H54 (cell line): ENCODE measurements around the gene SP7.
"Not testable (repeated sequence)": the region's sequence is repeated elsewhere in the genome, so short reads cannot be mapped to it uniquely, and the experiment has no call there.

Experiments
- DNase-seq: peaks from one replicate; pipeline ENCODE4 v3.0.0; 2011; ENCODE audit warnings: low spot score, mixed read lengths; ENCODE audit not compliant: insufficient read length
- FAIRE-seq: peaks from 3 replicates; lab custom pipeline; 2011; peaks lifted over from hg19 to GRCh38; lab: Jason Lieb, UNC
- POLR2A ChIP-seq: IDR thresholded peaks from 2 replicates; pipeline ENCODE4 v1.6.1; 2011; ENCODE audit warnings: low read depth, mild to moderate bottlenecking, low read length

Gene SP7

DNA sequence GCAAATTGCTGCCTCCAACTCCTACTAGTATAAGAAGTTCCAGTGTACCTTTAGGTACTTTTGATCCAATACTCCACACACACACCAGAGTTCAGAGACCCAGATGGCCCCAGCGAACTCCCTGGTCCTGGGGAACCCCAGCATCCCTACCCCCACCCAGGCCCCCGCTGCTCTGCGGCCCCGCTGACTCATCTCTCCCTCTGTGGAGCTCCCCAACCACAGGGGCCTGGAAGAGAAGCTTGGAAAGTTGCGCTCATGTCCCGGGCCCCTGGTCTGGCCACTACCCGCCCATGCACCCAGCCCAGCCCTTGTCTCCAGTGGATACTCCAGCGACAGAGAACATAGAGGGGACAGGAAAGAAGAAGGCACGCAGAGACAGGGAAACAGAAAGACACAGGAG, 4.2 kb upstream of the SP7 start:
- DNase-seq (no peak), FAIRE-seq (no peak)
- TF ChIP-seq POLR2A, result no peak

DNA sequence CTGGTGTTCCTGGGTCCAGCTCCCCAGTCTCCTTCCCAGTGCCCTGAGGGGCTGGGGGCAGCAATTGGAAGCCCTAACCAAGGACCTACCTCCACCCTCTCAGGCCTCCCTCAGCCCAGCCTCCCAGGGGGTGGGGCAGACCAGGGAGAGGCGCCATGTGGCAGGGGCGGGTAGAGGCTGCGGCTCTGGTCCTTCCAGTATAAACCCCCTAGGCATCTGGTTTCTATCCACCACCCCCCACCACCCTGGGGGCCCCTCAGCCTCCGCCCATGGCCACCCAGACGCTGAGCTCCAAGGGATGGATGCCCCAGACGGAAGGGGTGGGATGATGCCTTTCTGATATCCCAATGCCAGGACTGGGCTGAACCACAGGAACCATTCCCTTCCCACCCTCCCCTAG, 2.8 kb upstream of the SP7 start:
- DNase-seq, result no peak
- FAIRE-seq, result no peak
- no peak for TF ChIP-seq POLR2A

DNA sequence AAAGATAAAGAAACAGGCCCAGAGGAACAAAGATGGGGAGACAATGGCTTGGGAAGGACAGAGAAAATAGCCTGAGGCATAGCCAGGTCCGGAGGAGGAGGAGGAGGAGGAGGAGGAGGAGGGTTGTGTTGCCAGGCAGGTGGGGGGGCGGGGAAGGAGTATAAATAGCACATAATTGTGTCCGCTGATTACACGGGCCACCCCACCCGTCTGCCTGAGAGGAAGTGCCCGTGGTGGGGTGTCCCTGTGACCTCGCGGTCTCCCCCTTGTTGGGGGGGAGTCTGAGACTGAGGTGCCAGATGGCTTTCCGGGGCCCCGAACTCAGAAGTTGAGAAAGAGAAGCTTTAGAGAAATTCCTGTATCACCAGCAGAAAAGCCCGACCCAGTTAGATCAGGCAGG, 1.9 kb upstream of the SP7 start:
- FAIRE-seq (no peak), DNase-seq (no peak)
- no peak for TF ChIP-seq POLR2A

DNA sequence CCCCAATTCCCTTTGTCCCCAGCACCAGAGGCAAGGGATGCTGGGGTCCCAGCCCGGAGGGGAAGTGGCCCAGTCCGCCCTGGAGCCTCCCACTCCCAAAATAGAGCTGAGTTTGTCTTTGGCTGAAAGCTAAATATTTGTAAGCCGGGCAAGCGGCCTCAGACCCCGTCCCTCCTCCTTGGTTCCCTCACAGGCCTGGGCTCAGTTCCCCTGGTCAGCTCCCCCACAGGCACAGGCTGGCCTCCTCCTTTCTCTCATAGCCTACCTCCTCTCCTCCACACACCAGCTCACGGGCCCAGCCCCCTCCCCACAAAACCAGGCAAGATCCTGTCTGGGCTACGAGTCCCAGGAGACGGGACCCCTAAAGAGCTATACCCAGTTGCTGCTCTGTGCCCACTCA, 1.3 kb downstream of the SP7 start:
- no peak for TF ChIP-seq POLR2A
- FAIRE-seq (no peak), DNase-seq (no peak)

DNA sequence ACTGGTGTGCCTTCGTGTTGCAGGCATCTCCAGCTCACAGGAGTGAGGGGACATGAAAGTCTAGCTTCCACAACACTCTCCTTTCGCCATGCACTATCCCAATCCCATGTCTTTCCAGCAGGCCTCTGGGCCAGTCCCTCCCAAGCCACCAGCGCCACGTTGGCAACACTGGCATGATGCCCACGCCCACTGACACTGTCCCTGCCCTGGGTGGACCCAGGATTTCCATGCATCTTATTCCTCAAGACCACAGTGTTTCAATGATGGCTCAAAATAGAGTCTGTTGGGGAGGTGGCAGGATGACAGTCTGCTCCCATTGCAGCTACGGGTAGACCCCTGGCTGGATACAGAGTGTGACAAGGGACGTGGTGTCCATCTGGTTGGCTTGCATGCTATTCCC, 2.3 kb downstream of the SP7 start:
- no peak for TF ChIP-seq POLR2A
- DNase-seq, result no peak
- FAIRE-seq, result no peak

DNA sequence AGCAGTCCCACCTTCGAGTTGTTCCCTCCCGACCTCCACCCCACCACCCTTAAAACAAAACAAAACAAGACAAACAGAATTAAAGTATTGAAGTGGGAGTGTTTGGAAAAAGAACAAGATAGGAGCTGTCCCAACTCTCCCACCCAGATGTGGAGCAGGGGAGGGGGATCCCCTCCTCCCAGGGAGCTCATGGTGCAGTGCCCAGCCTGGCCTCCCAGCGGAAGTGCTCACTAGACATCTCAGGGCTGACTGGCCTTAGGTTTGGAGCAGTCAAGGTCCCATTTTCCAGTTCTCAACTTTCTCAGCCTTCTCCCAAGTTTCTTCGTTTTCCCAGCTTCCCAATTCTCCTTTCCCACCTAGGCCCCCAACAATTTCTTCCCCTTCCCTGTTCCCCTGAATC, 2.9 kb downstream of the SP7 start:
- TF ChIP-seq POLR2A, result no peak
- no peak for FAIRE-seq
- no peak for DNase-seq

DNA sequence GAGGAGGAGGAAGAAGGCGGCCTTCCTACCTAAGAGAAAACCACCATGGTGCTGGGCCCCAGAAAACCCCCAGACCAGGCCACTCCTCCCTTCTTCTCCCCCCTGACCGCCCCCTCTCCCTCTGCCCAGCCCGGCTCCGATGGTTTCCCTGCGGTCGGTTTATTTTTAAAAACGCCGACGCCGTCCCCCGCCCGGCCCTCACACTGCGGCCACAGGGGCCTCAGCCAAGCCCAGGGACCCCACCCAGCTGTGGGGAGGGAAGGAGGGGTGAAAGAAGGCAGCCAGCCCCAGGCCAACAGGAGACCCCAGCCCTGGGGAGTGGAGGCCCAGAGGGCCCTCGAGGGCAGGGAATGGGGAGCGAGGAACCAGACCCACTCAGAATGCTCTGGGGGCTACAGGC, 3.4 kb downstream of the SP7 start:
- no peak for TF ChIP-seq POLR2A
- FAIRE-seq (no peak), DNase-seq (no peak)

DNA sequence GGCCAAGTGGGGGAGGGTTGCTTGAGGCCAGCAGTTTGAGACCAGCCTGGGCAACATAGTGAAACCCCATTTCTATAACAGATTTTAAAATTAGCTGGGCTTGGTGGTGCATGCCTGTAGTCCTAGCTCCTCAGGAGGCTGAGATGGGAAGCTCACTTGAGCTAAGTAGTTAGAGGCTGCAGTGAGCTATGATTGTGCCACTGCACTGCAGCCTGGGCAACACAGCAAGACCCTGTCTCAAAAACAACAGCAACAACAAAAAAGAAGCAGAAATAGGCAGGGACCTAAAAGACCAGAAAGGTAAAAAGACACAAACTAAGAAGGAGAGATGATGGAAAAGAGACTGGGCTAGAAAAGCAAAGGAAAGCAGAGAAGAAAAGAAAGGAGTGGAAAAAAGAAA, 3.8 kb downstream of the SP7 start:
- not testable (repeated sequence) for DNase-seq, FAIRE-seq

DNA sequence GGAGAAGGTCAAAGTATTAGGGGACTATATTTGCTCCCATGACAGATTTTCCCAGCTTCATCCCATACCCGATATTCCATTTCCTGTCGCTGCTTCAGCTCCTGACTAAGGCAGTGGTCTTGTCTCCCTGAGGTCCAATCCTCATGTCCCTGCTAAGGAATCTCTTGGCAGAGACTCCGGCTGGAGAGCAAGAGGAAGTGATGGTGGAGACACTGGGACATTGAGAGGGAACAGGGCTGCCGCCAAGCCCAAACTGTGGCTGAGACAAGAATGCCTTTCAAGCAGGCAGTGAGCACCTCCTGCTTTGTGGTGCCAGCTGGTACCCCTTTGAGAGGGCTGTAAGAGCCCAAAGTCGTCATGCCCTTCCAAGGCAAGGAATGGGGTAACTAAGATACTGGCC, 5.5 kb downstream of the SP7 start:
- DNase-seq, result no peak
- no peak for FAIRE-seq
- TF ChIP-seq POLR2A, result no peak

DNA sequence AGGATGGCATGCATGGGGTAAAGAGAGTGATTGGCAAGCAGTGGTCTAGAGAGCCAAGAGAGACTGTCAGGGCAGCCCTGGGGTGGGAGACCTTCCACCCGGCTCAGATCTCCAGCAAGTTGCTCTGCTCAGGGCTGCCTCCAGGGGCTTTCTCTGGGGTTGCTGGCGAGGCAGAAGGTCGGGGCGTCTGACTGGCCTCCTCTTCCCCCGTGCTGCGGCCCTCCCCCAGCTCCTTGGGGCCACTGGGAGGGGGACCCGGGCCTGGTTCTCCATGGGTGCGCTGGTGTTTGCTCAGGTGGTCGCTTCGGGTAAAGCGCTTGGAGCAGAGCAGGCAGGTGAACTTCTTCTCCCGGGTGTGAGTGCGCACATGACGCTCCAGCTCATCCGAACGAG, 8.1 kb downstream of the SP7 start:
- FAIRE-seq, result no peak
- no peak for DNase-seq
- TF ChIP-seq POLR2A, result no peak

DNA sequence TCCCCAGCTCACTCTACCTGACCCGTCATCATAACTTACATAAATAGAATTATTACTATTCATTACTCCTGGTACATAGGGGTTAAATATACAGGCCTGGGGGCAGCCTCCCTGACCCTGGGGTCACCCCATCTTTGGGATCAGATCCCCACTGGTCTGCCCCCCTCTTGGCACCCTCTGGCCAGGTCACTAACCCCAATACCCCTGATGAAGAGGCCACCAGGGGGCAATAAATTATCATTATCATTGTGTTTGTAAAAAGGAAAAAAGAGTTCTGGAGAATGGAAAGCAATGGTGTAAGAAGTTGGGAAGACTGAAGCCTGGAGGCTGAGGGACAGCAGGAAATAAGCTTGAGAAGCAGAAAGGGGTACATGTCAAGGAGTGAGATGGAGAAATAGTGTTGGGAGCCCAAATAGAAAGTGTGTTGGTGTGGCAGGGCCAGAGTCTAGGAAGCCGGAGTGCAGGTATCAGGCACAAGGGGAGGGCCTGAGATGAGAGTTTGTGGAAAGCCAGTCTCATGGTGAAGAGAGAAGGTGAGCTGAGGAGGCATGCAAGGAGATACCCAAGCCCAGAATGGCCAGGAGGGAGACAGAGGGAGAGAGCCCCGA, 8.6 kb downstream of the SP7 start:
- no peak for FAIRE-seq
- no peak for DNase-seq
- TF ChIP-seq POLR2A, result no peak

DNA sequence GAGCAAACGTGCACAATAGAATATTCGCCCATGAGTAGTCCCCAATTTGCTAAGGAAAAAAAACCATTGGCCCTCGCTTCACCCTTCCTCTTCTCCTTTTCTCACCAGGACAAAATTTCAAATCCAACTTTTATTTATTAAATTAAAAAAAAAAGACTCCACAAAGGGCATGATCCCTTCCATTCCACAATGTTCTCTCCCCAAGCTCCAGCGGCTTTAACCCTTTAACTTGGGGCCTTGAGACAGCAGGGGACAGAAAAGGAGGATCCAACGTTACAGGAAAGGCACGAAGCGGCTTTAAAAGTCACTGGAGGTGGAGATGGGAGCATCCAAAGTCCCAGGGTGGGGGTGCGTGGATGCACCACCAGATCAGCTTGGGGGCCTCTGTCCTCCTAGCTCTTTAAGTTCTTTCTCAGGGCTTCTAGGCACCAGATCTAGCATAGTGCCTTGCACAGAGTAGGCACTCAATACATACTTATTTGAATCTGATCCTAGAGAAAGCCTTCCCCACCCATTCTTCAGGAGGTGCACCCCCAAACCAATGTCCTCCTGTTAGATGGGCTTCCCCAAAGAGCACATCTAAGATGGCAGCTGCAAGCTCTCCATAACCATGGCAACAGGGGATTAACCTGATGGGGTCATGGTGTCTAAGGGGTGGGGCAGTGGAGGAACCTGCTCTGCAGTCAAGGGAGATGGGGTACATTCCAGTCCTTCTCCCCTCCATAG, 9.5 kb downstream of the SP7 start:
- TF ChIP-seq POLR2A, result no peak
- DNase-seq (no peak), FAIRE-seq (no peak)

DNA sequence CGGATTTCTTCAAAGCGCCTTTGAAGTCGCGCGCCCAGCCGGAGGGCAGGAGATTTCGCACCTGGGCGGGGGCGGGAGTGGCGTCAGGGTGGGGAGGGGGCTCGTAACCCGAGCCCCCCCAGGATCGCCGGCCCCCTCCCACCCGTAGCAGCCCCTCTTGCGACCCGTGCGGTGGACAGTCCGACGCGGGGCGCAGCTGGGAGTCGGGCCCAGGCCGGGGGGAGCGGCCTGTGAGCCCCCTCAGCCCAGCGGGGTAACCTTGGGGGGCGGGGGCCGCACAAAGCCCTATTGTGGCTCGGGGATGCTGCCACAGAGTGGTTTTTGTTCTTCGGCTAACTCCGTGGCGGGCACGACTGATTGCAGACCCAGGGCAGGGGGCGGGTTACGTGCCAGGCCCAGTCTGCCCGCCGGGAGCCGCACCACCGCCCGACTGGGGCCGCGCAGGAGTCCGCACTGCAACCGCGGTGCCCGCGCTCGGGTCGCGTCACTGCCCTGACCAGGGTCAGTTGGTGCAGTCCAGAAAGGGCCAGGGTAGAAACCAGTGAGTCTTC, 10.6 kb downstream of the SP7 start:
- FAIRE-seq (no peak), DNase-seq (no peak)
- no peak for TF ChIP-seq POLR2A

DNA sequence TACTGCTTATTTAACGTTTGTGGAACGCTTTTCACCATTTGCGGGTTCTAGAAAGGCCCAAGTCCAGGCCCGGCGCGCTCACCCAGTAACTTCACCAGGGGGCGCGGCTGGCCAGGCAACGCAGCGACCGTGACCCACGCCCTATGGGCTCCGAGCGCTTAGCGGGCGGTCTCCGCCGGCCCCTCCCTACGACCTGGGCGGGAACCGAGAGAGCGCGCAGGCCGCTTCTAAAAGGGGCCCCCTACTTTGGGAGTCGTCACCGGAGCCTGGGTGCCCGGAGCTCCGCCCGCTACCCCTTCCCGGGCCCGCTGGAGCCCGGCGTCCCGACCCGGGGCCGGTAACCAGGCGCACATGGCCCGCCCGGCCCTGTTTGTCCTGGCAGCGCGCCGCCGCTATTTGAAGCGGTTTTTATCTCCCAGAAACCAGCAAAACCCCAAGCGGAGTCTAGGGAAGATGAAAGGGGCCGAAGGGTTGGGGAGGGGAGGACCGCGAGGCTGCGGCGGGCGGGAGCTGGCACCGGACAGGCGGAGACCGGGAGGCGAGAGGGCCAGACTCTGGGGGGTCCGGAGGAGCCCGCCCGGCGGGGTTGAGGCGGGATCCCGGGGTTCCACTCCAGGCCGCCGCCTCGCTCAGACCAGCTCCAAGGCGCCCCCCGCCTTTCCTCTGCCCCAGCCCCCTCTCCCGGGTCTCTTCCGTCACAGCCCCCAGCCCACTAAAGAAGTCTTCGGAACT, 11.2 kb downstream of the SP7 start:
- DNase-seq, result peak; percentile 95
- peak; percentile 57 for TF ChIP-seq POLR2A
- FAIRE-seq, result no peak
